Measurements from ENCODE around the gene KLRG1. TPM values are rescaled to one million over a fixed set of nuclear protein-coding genes. Genes with fewer than 3 reads are reported as not detected.

The KLRG1 gene
- total and polyA plus RNA-seq, 2 experiments from 2014 or later, result 1.1 TPM; not detected in 1

DNA sequence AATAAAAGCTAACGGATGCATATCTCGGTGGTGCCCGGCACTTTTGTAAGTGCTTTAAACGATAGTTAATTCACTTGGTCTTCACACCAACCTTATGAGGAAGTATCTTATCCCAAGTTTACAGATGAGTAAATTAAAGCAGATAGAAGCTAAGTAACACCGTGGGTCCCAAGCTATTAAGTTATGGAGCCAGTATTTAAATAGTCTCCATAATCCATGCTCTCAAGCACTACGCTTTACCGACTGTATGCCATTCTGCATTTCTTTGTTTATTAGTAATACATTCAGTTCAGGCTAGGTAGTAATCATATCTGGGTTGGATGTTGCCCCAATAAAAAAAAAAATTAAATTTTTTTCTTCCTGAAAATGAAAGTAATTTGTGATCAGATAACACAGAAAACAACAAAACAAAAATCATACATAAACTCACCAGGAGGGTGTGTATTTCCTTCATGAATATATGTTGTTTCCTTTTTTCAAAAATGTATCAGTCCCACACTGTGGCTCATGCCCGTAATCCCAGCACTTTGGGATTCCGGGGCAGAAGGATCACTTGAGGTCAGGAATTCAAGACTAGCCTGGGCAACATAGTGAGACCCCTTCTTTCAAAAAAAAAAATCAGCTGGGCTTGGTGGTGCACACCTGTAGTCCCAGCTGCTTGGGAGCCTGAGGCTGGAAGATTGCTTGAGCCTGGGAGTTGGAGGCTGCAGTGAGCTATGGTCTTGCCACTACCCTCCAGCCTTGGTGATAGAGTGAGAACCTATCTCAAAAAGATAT, 38.5 kb upstream of the KLRG1 start:
- Histone ChIP-seq H3K9me3 (ENCODE audit: low read depth) (no peaks in the 10 kb centered on the region), H3F3A (ENCODE audit: insufficient read depth) (0 out of 2 replicates have a peak, but pooled peaks cover 4% of the 10 kb centered on the region), H3K4me3 (peak overlapping the region; percentile 86), H2AFZ (peak overlapping the region; percentile 99), H3K36me3 (ENCODE audit: low read depth) (peaks cover under 1% of the 10 kb centered on the region; the same call in 1 of the 2 replicates), H3K79me2 (ENCODE audit: insufficient read depth) (peaks cover 35% of the 10 kb centered on the region), H3K4me2 (ENCODE audit: unreplicated experiment) (peak overlapping the region; percentile 94), H3K27me3 (replicated peaks; ENCODE audit: insufficient read depth) (no peaks in the 10 kb centered on the region), H3K4me1 (ENCODE audit: insufficient read depth) (peaks cover 17% of the 10 kb centered on the region), H3K27ac (peak overlapping the region; percentile 91; the same call in 1 of the 2 replicates), H4K20me1 (ENCODE audit: insufficient read depth) (0 out of 2 replicates have a peak, but pooled peaks cover 8% of the 10 kb centered on the region), H3K9me2 (ENCODE audit: insufficient read depth) (no peaks in the 10 kb centered on the region), H3K9ac (peak overlapping the region; percentile 92)
- in situ Hi-C loops (cut with MboI), result no loop called here
- WGBS, 2 experiments (ENCODE audit: low coverage in 1 of 2, low lambda C conversion rate in 2 of 2, missing lambda C conversion rate in 2 of 2), result 6 to 8% methylated on average over 9 of the region's 9 CpGs
- DNase-seq, result peak; percentile 26
- TF ChIP-seq EZH2 (IDR thresholded peaks at IDR 0.05; ENCODE audit: insufficient read depth, poor library complexity, severe bottlenecking) (no peak), EZH2phosphoT487 (IDR thresholded peaks at IDR 0.05; ENCODE audit: insufficient read depth, low read depth) (no peak)

DNA sequence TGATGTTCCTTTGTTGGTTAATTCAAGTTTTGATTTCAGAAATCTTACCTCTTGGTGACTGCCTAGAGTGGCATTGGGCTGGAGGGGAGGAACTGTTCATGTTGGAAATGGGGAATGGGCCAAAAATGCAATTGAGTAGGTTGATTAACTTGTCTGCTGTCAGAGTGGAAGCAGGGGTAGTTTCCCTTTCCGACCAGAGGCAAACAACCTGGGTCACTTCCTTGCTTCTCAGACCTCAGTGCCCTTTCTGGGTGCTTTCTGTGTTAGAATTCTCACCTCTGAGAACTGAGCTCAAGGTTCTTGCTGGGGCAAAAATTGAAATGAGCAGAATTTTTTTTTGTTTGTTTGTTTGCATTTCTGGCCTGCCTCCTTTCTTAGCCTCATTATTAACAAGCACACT, 37.6 kb upstream of the KLRG1 start:
- H3K4me1 ChIP-seq (ENCODE audit: insufficient read depth), result peaks cover 17% of the 10 kb centered on the region
- in situ Hi-C loops (cut with MboI), result no loop called here
- H3K27ac ChIP-seq, result no peak overlapping the region
- TF ChIP-seq EZH2phosphoT487 (IDR thresholded peaks at IDR 0.05; ENCODE audit: insufficient read depth, low read depth), result no peak
- no peak for TF ChIP-seq EZH2 (IDR thresholded peaks at IDR 0.05; ENCODE audit: insufficient read depth, poor library complexity, severe bottlenecking)
- H3F3A ChIP-seq (ENCODE audit: insufficient read depth), result 0 out of 2 replicates have a peak, but pooled peaks cover 4% of the 10 kb centered on the region
- H3K36me3 ChIP-seq (ENCODE audit: low read depth), result no peaks in the 10 kb centered on the region
- WGBS, 2 experiments (ENCODE audit: low coverage in 1 of 2, low lambda C conversion rate in 2 of 2, missing lambda C conversion rate in 2 of 2), result 93 to 100% methylated on average over 1 of the region's 1 CpG
- H3K9me3 ChIP-seq (ENCODE audit: low read depth), result no peaks in the 10 kb centered on the region
- H3K4me3 ChIP-seq, result no peak overlapping the region
- no peak for DNase-seq
- peaks cover 26% of the 10 kb centered on the region for H3K79me2 ChIP-seq (ENCODE audit: insufficient read depth)
- no peak overlapping the region for H3K4me2 ChIP-seq (ENCODE audit: unreplicated experiment)
- H3K9me2 ChIP-seq (ENCODE audit: insufficient read depth), result no peaks in the 10 kb centered on the region
- 0 out of 2 replicates have a peak, but pooled peaks cover 8% of the 10 kb centered on the region for H4K20me1 ChIP-seq (ENCODE audit: insufficient read depth)
- no peak overlapping the region for H3K9ac ChIP-seq
- no peaks in the 10 kb centered on the region for H3K27me3 ChIP-seq (replicated peaks; ENCODE audit: insufficient read depth)
- H2AFZ ChIP-seq, result no peak overlapping the region

DNA sequence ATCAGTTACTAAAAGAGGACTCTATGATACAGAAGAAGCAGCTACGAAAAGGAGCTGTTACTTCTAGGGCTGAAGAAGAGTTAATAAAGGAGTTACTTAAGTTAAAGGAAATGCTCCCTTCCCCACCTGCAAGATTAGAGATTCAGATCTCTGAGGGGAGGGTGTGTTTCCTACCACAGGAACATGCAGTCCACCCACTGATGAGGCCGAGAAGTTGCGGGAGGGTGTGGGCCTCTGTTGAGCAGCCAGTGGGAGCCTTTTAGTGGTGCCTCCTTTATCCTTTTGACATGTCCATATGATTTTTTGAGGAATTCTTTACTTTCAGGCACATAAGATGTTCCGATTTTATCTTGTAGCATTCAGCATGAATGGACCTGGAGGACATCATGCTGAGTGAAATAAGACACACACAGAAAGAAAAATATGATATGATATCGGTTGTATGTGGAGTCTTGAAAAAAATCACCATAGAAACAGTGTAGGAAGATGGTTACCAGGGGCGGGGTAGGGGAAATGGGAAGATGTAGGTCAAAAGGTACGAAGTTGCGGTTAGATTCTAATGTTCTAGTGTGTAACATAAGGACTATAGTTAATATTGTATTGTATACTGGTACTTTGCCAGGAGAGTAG, 35.5 kb upstream of the KLRG1 start:
- in situ Hi-C loops (cut with MboI), result no loop called here
- H3K9ac ChIP-seq, result no peak overlapping the region
- no peak for TF ChIP-seq EZH2 (IDR thresholded peaks at IDR 0.05; ENCODE audit: insufficient read depth, poor library complexity, severe bottlenecking)
- TF ChIP-seq EZH2phosphoT487 (IDR thresholded peaks at IDR 0.05; ENCODE audit: insufficient read depth, low read depth), result no peak
- 0 out of 2 replicates have a peak, but pooled peaks cover 4% of the 10 kb centered on the region for H3F3A ChIP-seq (ENCODE audit: insufficient read depth)
- H3K4me1 ChIP-seq (ENCODE audit: insufficient read depth), result peaks cover 5% of the 10 kb centered on the region; the same call in 1 of the 2 replicates
- no peaks in the 10 kb centered on the region for H3K9me2 ChIP-seq (ENCODE audit: insufficient read depth)
- H3K27me3 ChIP-seq (replicated peaks; ENCODE audit: insufficient read depth), result no peaks in the 10 kb centered on the region
- H2AFZ ChIP-seq, result no peak overlapping the region
- no peak for DNase-seq
- WGBS, 2 experiments (ENCODE audit: low coverage in 1 of 2, low lambda C conversion rate in 2 of 2, missing lambda C conversion rate in 2 of 2), result 84 to 85% methylated on average over 8 of the region's 8 CpGs
- no peak overlapping the region for H3K27ac ChIP-seq
- H3K4me3 ChIP-seq, result no peak overlapping the region
- no peaks in the 10 kb centered on the region for H3K36me3 ChIP-seq (ENCODE audit: low read depth)
- no peak overlapping the region for H3K4me2 ChIP-seq (ENCODE audit: unreplicated experiment)
- peaks cover 5% of the 10 kb centered on the region for H3K79me2 ChIP-seq (ENCODE audit: insufficient read depth)
- H3K9me3 ChIP-seq (ENCODE audit: low read depth), result no peaks in the 10 kb centered on the region
- no peaks in the 10 kb centered on the region for H4K20me1 ChIP-seq (ENCODE audit: insufficient read depth)

DNA sequence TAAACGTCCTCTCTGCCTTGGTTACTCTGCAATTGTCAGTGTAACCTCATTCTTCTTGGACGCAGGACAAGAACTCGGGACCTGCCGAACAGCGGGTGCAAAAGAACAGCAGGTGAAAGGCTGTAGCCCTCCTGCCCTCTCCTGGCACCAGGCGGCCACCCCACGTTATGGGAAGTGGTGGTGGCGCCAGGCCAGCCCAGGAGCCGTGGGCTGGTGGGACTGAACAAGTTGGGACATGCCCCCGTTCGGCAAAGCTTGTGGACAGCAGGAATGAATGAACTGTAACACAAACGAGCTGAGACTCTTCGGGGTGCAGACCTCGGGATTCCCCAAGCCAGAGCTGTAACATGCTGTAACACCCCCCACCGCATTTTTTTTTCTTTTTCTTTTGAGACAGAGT, 33.3 kb upstream of the KLRG1 start:
- Histone ChIP-seq H3K4me2 (ENCODE audit: unreplicated experiment) (no peak overlapping the region), H3K9me3 (ENCODE audit: low read depth) (no peaks in the 10 kb centered on the region), H3K4me3 (no peak overlapping the region), H3K9me2 (ENCODE audit: insufficient read depth) (no peaks in the 10 kb centered on the region), H3K36me3 (ENCODE audit: low read depth) (no peaks in the 10 kb centered on the region), H3K27me3 (replicated peaks; ENCODE audit: insufficient read depth) (no peaks in the 10 kb centered on the region), H2AFZ (no peak overlapping the region), H3K27ac (no peak overlapping the region), H3K4me1 (ENCODE audit: insufficient read depth) (peaks cover 2% of the 10 kb centered on the region; the same call in 1 of the 2 replicates), H3K79me2 (ENCODE audit: insufficient read depth) (no peaks in the 10 kb centered on the region), H3K9ac (no peak overlapping the region), H3F3A (ENCODE audit: insufficient read depth) (no peaks in the 10 kb centered on the region), H4K20me1 (ENCODE audit: insufficient read depth) (no peaks in the 10 kb centered on the region)
- TF ChIP-seq EZH2phosphoT487 (IDR thresholded peaks at IDR 0.05; ENCODE audit: insufficient read depth, low read depth) (no peak), EZH2 (IDR thresholded peaks at IDR 0.05; ENCODE audit: insufficient read depth, poor library complexity, severe bottlenecking) (no peak)
- WGBS, 2 experiments (ENCODE audit: low coverage in 1 of 2, low lambda C conversion rate in 2 of 2, missing lambda C conversion rate in 2 of 2), result 75 to 80% methylated on average over 15 of the region's 15 CpGs
- in situ Hi-C loops (cut with MboI), result no loop called here
- no peak for DNase-seq
